ENCODE measurements around the gene RIIAD1.

GRCh38 chr1:151711951-151712350, 9.4 kb upstream of the RIIAD1 start:
- TF ChIP-seq CTCF (optimal IDR thresholded peaks at IDR 0.05 in 1 of 3, IDR thresholded peaks at IDR 0.05 in 1 of 3, conservative IDR thresholded peaks at IDR 0.05 in 1 of 3; ENCODE audit: extremely low read depth in 1 of 3, insufficient read depth in 2 of 3, low read length in 3 of 3) (no peak), EZH2 (IDR thresholded peaks at IDR 0.05; ENCODE audit: low read length) (no peak)

Measured in keratinocyte (primary cell).